ENCODE measurements around the gene FKBP1B.
"Not testable (repeated sequence)": the region's sequence is repeated elsewhere in the genome, so short reads cannot be mapped to it uniquely, and the experiment has no call there.

- not testable (repeated sequence) for TF ChIP-seq CTCF (IDR thresholded peaks at IDR 0.05; ENCODE audit: low read length); EZH2 (IDR thresholded peaks at IDR 0.05; ENCODE audit: borderline replicate concordance, low read length)
Measured at GRCh38 chr2:24109431-24109830, 59.9 kb downstream of the FKBP1B start.

Data from OCI-LY1 (cell line).